ENCODE results near the gene OGDH. TPM values are rescaled to one million over a fixed set of nuclear protein-coding genes. Genes with fewer than 3 reads are reported as not detected.

Gene OGDH
- total RNA-seq, 2 experiments from 2014 or later: 113 to 114 TPM

GRCh38 chr7:44633254-44634186, 27.1 kb downstream of the OGDH start:
- ChIA-PET CTCF (interaction anchor here (1.3 to 2.1 kb wide), 2 partner anchors 9 to 13 kb away, joined by 4 to 9 read pairs; no protein-coding TSS in a partner anchor), POLR2A (interaction anchor here (0.9 to 8.3 kb wide), 4 partner anchors 12 to 165 kb away, joined by 3 to 107 read pairs (median 6); partner anchors contain the start of genes OGDH and TMED4)
- Mint-ChIP-seq H3K4me1 (ENCODE audit: low read depth) (peaks cover 94% of the 10 kb centered on the region), H3K27ac (peak overlapping the region; percentile 89), H3K4me3 (no peak overlapping the region), H3K27me3 (ENCODE audit: low read depth) (no peaks in the 10 kb centered on the region), H3K9me3 (ENCODE audit: insufficient read depth) (no peaks in the 10 kb centered on the region), H3K36me3 (ENCODE audit: low read depth) (peaks cover 67% of the 10 kb centered on the region)
- DNase-seq (no peak), ATAC-seq (peak; percentile 40)

- H3K36me3 Mint-ChIP-seq (ENCODE audit: low read depth): peaks cover 64% of the 10 kb centered on the region
- peaks cover 96% of the 10 kb centered on the region for H3K4me1 Mint-ChIP-seq (ENCODE audit: low read depth)
- no peak for ATAC-seq
- CTCF ChIA-PET: interaction anchor here (1.3 to 2.1 kb wide), 2 partner anchors 10 to 14 kb away, joined by 4 to 9 read pairs; no protein-coding TSS in a partner anchor
- no peak overlapping the region for H3K4me3 Mint-ChIP-seq
- no peaks in the 10 kb centered on the region for H3K9me3 Mint-ChIP-seq (ENCODE audit: insufficient read depth)
- no peaks in the 10 kb centered on the region for H3K27me3 Mint-ChIP-seq (ENCODE audit: low read depth)
- no peak for DNase-seq
- peak overlapping the region; percentile 89 for H3K27ac Mint-ChIP-seq
- POLR2A ChIA-PET: interaction anchor here (0.9 to 8.3 kb wide), 6 partner anchors 9 to 164 kb away, joined by 3 to 107 read pairs (median 4); partner anchors contain the start of genes OGDH and TMED4
Measured at GRCh38 chr7:44634187-44634838, 27.9 kb downstream of the OGDH start.

GRCh38 chr7:44634839-44635591, 28.6 kb downstream of the OGDH start:
- DNase-seq (no peak), ATAC-seq (no peak)
- POLR2A ChIA-PET: interaction anchor here (0.9 to 8.3 kb wide), 7 partner anchors 10 to 212 kb away, joined by 3 to 107 read pairs (median 4); partner anchors contain the start of genes H2AZ2 and OGDH
- H3K4me1 Mint-ChIP-seq (ENCODE audit: low read depth): peaks cover 99% of the 10 kb centered on the region
- no peaks in the 10 kb centered on the region for H3K9me3 Mint-ChIP-seq (ENCODE audit: insufficient read depth)
- H3K4me3 Mint-ChIP-seq: no peak overlapping the region
- no peaks in the 10 kb centered on the region for H3K27me3 Mint-ChIP-seq (ENCODE audit: low read depth)
- H3K27ac Mint-ChIP-seq: peak overlapping the region; percentile 89
- CTCF ChIA-PET: interaction anchor here (1.8 to 2.1 kb wide), 2 partner anchors 9 to 11 kb away, joined by 7 to 9 read pairs; no protein-coding TSS in a partner anchor
- peaks cover 65% of the 10 kb centered on the region for H3K36me3 Mint-ChIP-seq (ENCODE audit: low read depth)

- no peak for ATAC-seq
- CTCF ChIA-PET: interaction anchor here (0.7 to 1.8 kb wide), 6 partner anchors 10 to 162 kb away, joined by 3 to 8 read pairs (median 4); partner anchors contain the start of gene OGDH
- H3K27me3 Mint-ChIP-seq (ENCODE audit: low read depth): no peaks in the 10 kb centered on the region
- peaks cover 61% of the 10 kb centered on the region for H3K36me3 Mint-ChIP-seq (ENCODE audit: low read depth)
- H3K9me3 Mint-ChIP-seq (ENCODE audit: insufficient read depth): no peaks in the 10 kb centered on the region
- no peak for DNase-seq
- H3K27ac Mint-ChIP-seq: peak overlapping the region; percentile 89
- no peak overlapping the region for H3K4me3 Mint-ChIP-seq
- H3K4me1 Mint-ChIP-seq (ENCODE audit: low read depth): peaks cover 95% of the 10 kb centered on the region
- POLR2A ChIA-PET: interaction anchor here (0.6 to 8.3 kb wide), 7 partner anchors 10 to 250 kb away, joined by 3 to 107 read pairs (median 4); partner anchors contain the start of genes H2AZ2 and OGDH
Measured at GRCh38 chr7:44636041-44636584, 29.7 kb downstream of the OGDH start.

- ATAC-seq (no peak), DNase-seq (no peak)
- peaks cover 58% of the 10 kb centered on the region for H3K36me3 Mint-ChIP-seq (ENCODE audit: low read depth)
- no peaks in the 10 kb centered on the region for H3K27me3 Mint-ChIP-seq (ENCODE audit: low read depth)
- H3K4me3 Mint-ChIP-seq: no peak overlapping the region
- H3K9me3 Mint-ChIP-seq (ENCODE audit: insufficient read depth): no peaks in the 10 kb centered on the region
- peaks cover 92% of the 10 kb centered on the region for H3K4me1 Mint-ChIP-seq (ENCODE audit: low read depth)
- H3K27ac Mint-ChIP-seq: peak overlapping the region; percentile 100
- ChIA-PET CTCF (interaction anchor here (0.9 to 3.1 kb wide), 7 partner anchors 10 to 161 kb away, joined by 4 to 27 read pairs (median 7); partner anchors contain the start of gene OGDH), POLR2A (interaction anchor here (0.6 to 8.3 kb wide), 8 partner anchors 8 to 249 kb away, joined by 3 to 107 read pairs (median 4); partner anchors contain the start of genes H2AZ2 and OGDH)
Measured at GRCh38 chr7:44636926-44637325, 30.5 kb downstream of the OGDH start.

GRCh38 chr7:44637788-44638594, 31.6 kb downstream of the OGDH start:
- peak overlapping the region; percentile 77 for H3K4me3 Mint-ChIP-seq
- H3K9me3 Mint-ChIP-seq (ENCODE audit: insufficient read depth): no peaks in the 10 kb centered on the region
- peaks cover 58% of the 10 kb centered on the region for H3K36me3 Mint-ChIP-seq (ENCODE audit: low read depth)
- ChIA-PET CTCF (interaction anchor here (0.9 to 3.1 kb wide), 10 partner anchors 10 to 73 kb away, joined by 3 to 27 read pairs (median 6); partner anchors contain the start of gene OGDH), POLR2A (interaction anchor here (1.0 to 8.3 kb wide), 13 partner anchors 9 to 341 kb away, joined by 3 to 107 read pairs (median 6); partner anchors contain the start of genes DDX56, H2AZ2, MYO1G and OGDH)
- peaks cover 88% of the 10 kb centered on the region for H3K4me1 Mint-ChIP-seq (ENCODE audit: low read depth)
- peak; percentile 71 for ATAC-seq
- no peaks in the 10 kb centered on the region for H3K27me3 Mint-ChIP-seq (ENCODE audit: low read depth)
- peak overlapping the region; percentile 100 for H3K27ac Mint-ChIP-seq
- DNase-seq: peak; percentile 88

- H3K27me3 Mint-ChIP-seq (ENCODE audit: low read depth): no peaks in the 10 kb centered on the region
- H3K36me3 Mint-ChIP-seq (ENCODE audit: low read depth): peaks cover 55% of the 10 kb centered on the region
- ChIA-PET CTCF (interaction anchor here (0.9 to 3.1 kb wide), 13 partner anchors 9 to 74 kb away, joined by 3 to 27 read pairs (median 5); partner anchors contain the start of gene OGDH), POLR2A (interaction anchor here (0.7 to 8.3 kb wide), 20 partner anchors 8 to 340 kb away, joined by 3 to 107 read pairs (median 4); partner anchors contain the start of genes DDX56, H2AZ2, MYO1G and OGDH)
- DNase-seq (peak; percentile 92), ATAC-seq (peak; percentile 87)
- peak overlapping the region; percentile 77 for H3K4me3 Mint-ChIP-seq
- H3K27ac Mint-ChIP-seq: peak overlapping the region; percentile 100
- H3K9me3 Mint-ChIP-seq (ENCODE audit: insufficient read depth): no peaks in the 10 kb centered on the region
- H3K4me1 Mint-ChIP-seq (ENCODE audit: low read depth): peaks cover 79% of the 10 kb centered on the region
Measured at GRCh38 chr7:44638611-44639557, 32.5 kb downstream of the OGDH start.

- Mint-ChIP-seq H3K4me3 (peak overlapping the region; percentile 77), H3K4me1 (ENCODE audit: low read depth) (peaks cover 72% of the 10 kb centered on the region), H3K27ac (peak overlapping the region; percentile 100), H3K27me3 (ENCODE audit: low read depth) (no peaks in the 10 kb centered on the region), H3K9me3 (ENCODE audit: insufficient read depth) (no peaks in the 10 kb centered on the region), H3K36me3 (ENCODE audit: low read depth) (peaks cover 53% of the 10 kb centered on the region)
- no peak for ATAC-seq
- peak; percentile 19 for DNase-seq
- ChIA-PET POLR2A (interaction anchor here (0.7 to 8.3 kb wide), 11 partner anchors 9 to 246 kb away, joined by 3 to 107 read pairs (median 10); partner anchors contain the start of genes DDX56, OGDH, PURB and TMED4), CTCF (interaction anchor here (0.7 to 3.1 kb wide), 13 partner anchors 8 to 55 kb away, joined by 3 to 27 read pairs (median 4); partner anchors contain the start of gene OGDH)
Measured at GRCh38 chr7:44639671-44640321, 33.4 kb downstream of the OGDH start.

GRCh38 chr7:44643206-44643605, 36.8 kb downstream of the OGDH start:
- POLR2A ChIA-PET: no interaction called here

More at GRCh38 chr7:44643206-44643605, 36.8 kb downstream of the OGDH start:
- ATAC-seq (no peak), DNase-seq (no peak)
- Mint-ChIP-seq H3K27me3 (ENCODE audit: low read depth) (no peaks in the 10 kb centered on the region), H3K27ac (no peak overlapping the region), H3K9me3 (ENCODE audit: insufficient read depth) (no peaks in the 10 kb centered on the region), H3K4me3 (no peak overlapping the region), H3K36me3 (ENCODE audit: low read depth) (peaks cover 49% of the 10 kb centered on the region), H3K4me1 (ENCODE audit: low read depth) (peaks cover 40% of the 10 kb centered on the region)
- CTCF ChIA-PET: no interaction called here
